ENCODE data around the gene GRAMD1B. TPM values are rescaled to one million over a fixed set of nuclear protein-coding genes. Genes with fewer than 3 reads are reported as not detected.

GRAMD1B gene
- total RNA-seq, 4 donors from 2014 or later = 2.1 to 7.8 (median 3.2) TPM

- no peaks in the 10 kb centered on the region for H3K9me3 ChIP-seq
- no peak overlapping the region for H3K4me3 ChIP-seq
- H3K4me1 ChIP-seq = peaks cover 6 to 7% of the 10 kb centered on the region in 2 donors
- no peak overlapping the region for H3K27ac ChIP-seq
- intact Hi-C loops (cut with DNase I; ENCODE audit: low total_unique reads) = no loop called here
- H3K27me3 ChIP-seq = no peaks in the 10 kb centered on the region
- no peak for TF ChIP-seq POLR2A (IDR thresholded peaks at IDR 0.05)
- TF ChIP-seq, protein P1, sequence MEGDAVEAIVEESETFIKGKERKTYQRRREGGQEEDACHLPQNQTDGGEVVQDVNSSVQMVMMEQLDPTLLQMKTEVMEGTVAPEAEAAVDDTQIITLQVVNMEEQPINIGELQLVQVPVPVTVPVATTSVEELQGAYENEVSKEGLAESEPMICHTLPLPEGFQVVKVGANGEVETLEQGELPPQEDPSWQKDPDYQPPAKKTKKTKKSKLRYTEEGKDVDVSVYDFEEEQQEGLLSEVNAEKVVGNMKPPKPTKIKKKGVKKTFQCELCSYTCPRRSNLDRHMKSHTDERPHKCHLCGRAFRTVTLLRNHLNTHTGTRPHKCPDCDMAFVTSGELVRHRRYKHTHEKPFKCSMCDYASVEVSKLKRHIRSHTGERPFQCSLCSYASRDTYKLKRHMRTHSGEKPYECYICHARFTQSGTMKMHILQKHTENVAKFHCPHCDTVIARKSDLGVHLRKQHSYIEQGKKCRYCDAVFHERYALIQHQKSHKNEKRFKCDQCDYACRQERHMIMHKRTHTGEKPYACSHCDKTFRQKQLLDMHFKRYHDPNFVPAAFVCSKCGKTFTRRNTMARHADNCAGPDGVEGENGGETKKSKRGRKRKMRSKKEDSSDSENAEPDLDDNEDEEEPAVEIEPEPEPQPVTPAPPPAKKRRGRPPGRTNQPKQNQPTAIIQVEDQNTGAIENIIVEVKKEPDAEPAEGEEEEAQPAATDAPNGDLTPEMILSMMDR (IDR thresholded peaks at IDR 0.05 in 4 of 5, conservative IDR thresholded peaks at IDR 0.05 in 1 of 5) = no peak
- in situ Hi-C loops (cut with MboI; ENCODE audit: low sequenced_read_pairs in 4 of 4) = no loop called here
- ATAC-seq = peak in 1 of 2 donors; percentile 34
- no peak for DNase-seq
- H3K36me3 ChIP-seq = no peaks in the 10 kb centered on the region
Measured at GRCh38 chr11:123450623-123451022, 20.6 kb downstream of the GRAMD1B start.

- in situ Hi-C loops (cut with MboI; ENCODE audit: low sequenced_read_pairs in 4 of 4) (no loop called here), intact Hi-C loops (cut with DNase I; ENCODE audit: low total_unique reads) (no loop called here)
- Histone ChIP-seq H3K36me3 (no peaks in the 10 kb centered on the region), H3K27me3 (no peaks in the 10 kb centered on the region), H3K4me1 (peaks cover 6 to 7% of the 10 kb centered on the region in 2 donors), H3K9me3 (no peaks in the 10 kb centered on the region), H3K27ac (no peak overlapping the region), H3K4me3 (no peak overlapping the region)
- ATAC-seq (no peak), DNase-seq (no peak)
- no peak for TF ChIP-seq POLR2A (IDR thresholded peaks at IDR 0.05)
- TF ChIP-seq, protein P1 (IDR thresholded peaks at IDR 0.05 in 4 of 5, conservative IDR thresholded peaks at IDR 0.05 in 1 of 5) = no peak
Measured at GRCh38 chr11:123451183-123451781, 21.2 kb downstream of the GRAMD1B start.

DNA sequence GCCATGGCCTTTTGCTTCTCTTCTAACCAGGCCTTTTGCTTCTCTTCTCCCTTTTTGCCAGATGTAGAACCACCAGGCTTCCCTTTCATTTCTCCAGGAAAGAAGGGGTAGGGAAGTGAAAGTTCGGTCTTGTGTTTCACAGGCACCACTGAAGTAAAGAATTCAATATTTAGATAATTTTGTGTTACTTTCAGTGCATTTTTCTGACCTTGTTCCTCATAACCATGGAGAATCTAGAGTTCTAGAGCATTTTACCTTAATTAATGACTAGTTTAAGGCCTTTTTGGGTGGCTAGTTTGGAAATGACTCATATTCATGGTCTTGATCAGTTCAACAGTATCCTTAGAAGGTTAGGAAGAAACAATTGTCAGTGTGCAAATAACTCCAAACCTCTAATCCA, 22.7 kb downstream of the GRAMD1B start:
- H3K27me3 ChIP-seq = no peaks in the 10 kb centered on the region
- H3K4me1 ChIP-seq = peaks cover 6 to 7% of the 10 kb centered on the region in 2 donors
- in situ Hi-C loops (cut with MboI; ENCODE audit: low sequenced_read_pairs in 4 of 4) (no loop called here), intact Hi-C loops (cut with DNase I; ENCODE audit: low total_unique reads) (no loop called here)
- H3K36me3 ChIP-seq = no peaks in the 10 kb centered on the region
- DNase-seq (no peak), ATAC-seq (no peak)
- TF ChIP-seq POLR2A (IDR thresholded peaks at IDR 0.05) = no peak
- TF ChIP-seq, protein P1 (IDR thresholded peaks at IDR 0.05 in 4 of 5, conservative IDR thresholded peaks at IDR 0.05 in 1 of 5) = no peak
- H3K9me3 ChIP-seq = no peaks in the 10 kb centered on the region
- H3K4me3 ChIP-seq = no peak overlapping the region
- H3K27ac ChIP-seq = no peak overlapping the region

DNA sequence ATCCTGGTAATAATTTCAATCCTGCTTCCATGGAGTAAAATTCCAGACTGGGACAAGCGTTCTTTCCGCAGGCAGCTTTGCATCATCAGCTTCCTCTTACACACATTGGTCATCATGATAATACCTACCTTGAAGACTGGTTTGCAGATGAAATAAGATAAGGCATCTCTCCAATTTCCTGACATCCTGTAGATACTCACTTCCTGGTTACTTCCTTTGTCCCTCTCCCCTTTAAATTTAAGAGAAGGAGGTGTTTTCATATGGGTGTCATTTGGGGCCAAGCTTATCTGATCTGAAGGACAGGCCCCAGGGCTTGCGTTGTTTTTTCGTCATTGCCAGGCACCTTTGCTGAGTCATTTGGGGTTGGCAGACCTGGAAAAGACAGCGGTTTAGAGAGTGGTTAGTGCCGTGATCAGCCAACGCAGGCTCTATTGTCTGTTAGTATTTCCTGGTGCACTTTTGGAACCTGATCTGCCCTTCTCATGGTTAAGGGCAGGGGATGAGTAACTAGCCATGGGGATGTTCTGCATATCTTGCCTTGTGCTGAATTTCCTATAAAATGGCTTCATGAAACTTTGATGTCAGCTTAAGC, 24.1 kb downstream of the GRAMD1B start:
- no peaks in the 10 kb centered on the region for H3K9me3 ChIP-seq
- in situ Hi-C loops (cut with MboI; ENCODE audit: low sequenced_read_pairs in 4 of 4) (no loop called here), intact Hi-C loops (cut with DNase I; ENCODE audit: low total_unique reads) (no loop called here)
- ATAC-seq = peak; percentile 23 to 32
- TF ChIP-seq, protein P1 (IDR thresholded peaks at IDR 0.05 in 4 of 5, conservative IDR thresholded peaks at IDR 0.05 in 1 of 5) = no peak
- no peak for TF ChIP-seq POLR2A (IDR thresholded peaks at IDR 0.05)
- peaks cover 6 to 7% of the 10 kb centered on the region in 2 donors for H3K4me1 ChIP-seq
- H3K27ac ChIP-seq = peak overlapping the region in 2 of 4 donors; percentile 34 to 44
- DNase-seq = no peak
- H3K36me3 ChIP-seq = no peaks in the 10 kb centered on the region
- H3K4me3 ChIP-seq = no peak overlapping the region
- H3K27me3 ChIP-seq = no peaks in the 10 kb centered on the region

All from gastrocnemius medialis (tissue), 4 donors.